Measurements from ENCODE around the gene CDK8.

CDK8 gene

DNA sequence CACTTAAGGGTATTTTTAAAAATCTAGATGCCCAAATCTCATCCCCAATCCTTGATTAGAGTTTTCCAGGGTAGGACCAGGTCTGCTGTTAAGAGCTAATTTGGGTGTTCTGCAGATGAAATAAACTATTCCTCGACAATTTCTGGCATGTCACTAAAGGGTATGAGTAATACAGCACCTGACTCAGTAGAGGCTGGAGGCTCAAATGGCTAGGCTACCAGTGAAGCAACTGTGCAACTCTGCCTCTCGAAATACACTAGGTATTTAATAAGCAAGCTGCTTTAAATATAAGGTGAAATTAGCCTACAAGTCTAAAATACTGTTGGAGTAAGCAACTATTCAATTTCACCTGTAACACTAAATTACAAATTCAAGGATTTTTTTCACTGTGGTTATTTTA, 33.4 kb upstream of the CDK8 start:
- in situ Hi-C loops (cut with MboI; ENCODE audit: low pct_unique_long_range_greater_than_20kb, low sequenced_read_pairs, unreplicated experiment) = no loop called here
- no peak for DNase-seq (ENCODE audit: low spot score)

DNA sequence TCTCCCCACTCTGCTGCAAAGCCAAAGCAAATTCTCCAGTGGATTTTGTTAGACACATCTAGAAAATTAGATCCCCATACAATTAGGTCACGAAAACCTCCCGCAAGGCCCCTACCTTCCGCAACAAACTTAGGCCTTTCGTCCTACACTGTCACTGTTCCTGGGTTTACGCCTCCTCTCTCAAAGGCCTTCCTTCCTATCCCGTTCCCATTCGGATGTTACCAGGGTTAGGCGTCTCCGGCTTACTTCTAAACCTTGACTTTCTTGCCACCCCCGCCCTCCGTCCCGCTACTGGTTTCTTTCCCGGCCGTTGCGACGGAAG, 32.6 kb upstream of the CDK8 start:
- TF ChIP-seq, protein P1, sequence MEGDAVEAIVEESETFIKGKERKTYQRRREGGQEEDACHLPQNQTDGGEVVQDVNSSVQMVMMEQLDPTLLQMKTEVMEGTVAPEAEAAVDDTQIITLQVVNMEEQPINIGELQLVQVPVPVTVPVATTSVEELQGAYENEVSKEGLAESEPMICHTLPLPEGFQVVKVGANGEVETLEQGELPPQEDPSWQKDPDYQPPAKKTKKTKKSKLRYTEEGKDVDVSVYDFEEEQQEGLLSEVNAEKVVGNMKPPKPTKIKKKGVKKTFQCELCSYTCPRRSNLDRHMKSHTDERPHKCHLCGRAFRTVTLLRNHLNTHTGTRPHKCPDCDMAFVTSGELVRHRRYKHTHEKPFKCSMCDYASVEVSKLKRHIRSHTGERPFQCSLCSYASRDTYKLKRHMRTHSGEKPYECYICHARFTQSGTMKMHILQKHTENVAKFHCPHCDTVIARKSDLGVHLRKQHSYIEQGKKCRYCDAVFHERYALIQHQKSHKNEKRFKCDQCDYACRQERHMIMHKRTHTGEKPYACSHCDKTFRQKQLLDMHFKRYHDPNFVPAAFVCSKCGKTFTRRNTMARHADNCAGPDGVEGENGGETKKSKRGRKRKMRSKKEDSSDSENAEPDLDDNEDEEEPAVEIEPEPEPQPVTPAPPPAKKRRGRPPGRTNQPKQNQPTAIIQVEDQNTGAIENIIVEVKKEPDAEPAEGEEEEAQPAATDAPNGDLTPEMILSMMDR (IDR thresholded peaks at IDR 0.05; ENCODE audit: extremely low read depth, insufficient read depth, missing control alignments) = no peak
- in situ Hi-C loops (cut with MboI; ENCODE audit: low pct_unique_long_range_greater_than_20kb, low sequenced_read_pairs, unreplicated experiment) = no loop called here
- no peak for DNase-seq (ENCODE audit: low spot score)

More for the DNA sequence above, 33.4 kb upstream of the CDK8 start:
- TF ChIP-seq, protein P1 (IDR thresholded peaks at IDR 0.05; ENCODE audit: extremely low read depth, insufficient read depth, missing control alignments) = no peak

DNA sequence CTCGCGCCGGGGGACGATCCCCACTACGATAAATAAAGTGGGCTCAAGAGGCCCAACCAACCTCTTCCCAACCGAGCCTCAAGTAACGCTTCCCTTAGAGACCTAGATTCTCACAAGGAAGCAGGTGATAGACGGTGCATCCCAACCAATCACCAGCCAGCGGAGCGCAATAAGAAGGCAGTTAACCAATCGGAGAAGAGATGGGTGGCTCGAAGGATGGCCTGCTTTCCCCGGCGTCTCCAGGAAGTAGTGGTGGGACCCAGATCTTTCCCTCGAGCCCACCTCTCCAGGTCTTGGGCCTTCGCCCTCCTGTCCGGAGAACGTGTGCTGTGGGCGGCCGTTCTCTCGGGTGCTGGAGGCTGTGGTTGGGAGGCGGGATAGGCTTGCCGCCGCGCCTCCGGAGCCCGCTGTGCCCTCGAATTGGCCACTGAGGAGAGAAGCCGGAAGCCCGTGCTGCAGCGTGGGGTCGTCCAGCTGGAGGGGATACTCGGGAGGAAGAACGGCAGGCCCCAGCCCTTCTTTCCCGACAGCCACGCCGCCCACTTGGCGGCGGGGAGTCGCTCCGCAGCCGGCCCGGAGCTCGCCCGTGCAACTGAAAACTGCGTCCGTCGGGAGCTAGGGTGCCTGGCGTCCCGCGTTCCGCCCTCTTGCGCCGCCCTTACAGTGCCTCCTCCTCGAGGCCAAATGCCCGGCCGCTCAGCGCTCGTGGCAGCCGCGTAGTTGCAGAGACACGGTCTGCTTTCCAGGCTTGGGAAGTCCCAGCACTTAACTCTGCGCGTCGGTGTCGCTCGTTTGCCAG, 32.0 kb upstream of the CDK8 start, which contains the start of gene RNF6:
Gene RNF6, minus strand, starts transcription at position 594 of the 799 bp plus-strand sequence. CDS start 2,665 bp downstream, outside the sequence.
- TF ChIP-seq, protein P1 (IDR thresholded peaks at IDR 0.05; ENCODE audit: extremely low read depth, insufficient read depth, missing control alignments) = no peak
- DNase-seq (ENCODE audit: low spot score) = peak; percentile 95
- in situ Hi-C loops (cut with MboI; ENCODE audit: low pct_unique_long_range_greater_than_20kb, low sequenced_read_pairs, unreplicated experiment) = no loop called here

DNA sequence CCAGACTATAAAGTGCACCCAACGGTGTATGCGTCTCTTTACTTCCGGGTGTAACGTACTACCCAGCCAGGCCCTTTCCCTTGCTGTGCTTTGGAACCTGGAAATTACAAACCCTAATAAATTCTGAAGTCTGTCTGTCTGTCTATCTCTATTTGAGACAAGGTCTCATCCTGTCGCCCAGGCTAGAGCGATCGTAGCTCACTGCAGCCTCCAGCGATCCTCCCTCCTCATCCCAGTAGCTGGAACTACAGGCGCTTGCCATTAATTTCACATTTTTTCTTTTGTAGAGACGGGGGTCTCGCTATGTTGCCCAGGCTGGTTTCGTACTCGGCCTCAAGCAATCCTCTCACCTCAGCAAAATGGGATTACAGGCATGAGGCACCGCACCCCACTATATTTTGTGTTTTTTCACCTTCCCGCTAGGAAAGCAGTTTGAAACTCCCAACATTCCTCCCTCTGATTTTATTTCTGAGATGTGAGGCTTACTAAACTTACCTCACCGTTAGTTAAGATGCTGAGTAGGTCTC, 31.3 kb upstream of the CDK8 start:
- TF ChIP-seq, protein P1 (IDR thresholded peaks at IDR 0.05; ENCODE audit: extremely low read depth, insufficient read depth, missing control alignments) = no peak
- in situ Hi-C loops (cut with MboI; ENCODE audit: low pct_unique_long_range_greater_than_20kb, low sequenced_read_pairs, unreplicated experiment) = no loop called here
- DNase-seq (ENCODE audit: low spot score) = no peak

DNA sequence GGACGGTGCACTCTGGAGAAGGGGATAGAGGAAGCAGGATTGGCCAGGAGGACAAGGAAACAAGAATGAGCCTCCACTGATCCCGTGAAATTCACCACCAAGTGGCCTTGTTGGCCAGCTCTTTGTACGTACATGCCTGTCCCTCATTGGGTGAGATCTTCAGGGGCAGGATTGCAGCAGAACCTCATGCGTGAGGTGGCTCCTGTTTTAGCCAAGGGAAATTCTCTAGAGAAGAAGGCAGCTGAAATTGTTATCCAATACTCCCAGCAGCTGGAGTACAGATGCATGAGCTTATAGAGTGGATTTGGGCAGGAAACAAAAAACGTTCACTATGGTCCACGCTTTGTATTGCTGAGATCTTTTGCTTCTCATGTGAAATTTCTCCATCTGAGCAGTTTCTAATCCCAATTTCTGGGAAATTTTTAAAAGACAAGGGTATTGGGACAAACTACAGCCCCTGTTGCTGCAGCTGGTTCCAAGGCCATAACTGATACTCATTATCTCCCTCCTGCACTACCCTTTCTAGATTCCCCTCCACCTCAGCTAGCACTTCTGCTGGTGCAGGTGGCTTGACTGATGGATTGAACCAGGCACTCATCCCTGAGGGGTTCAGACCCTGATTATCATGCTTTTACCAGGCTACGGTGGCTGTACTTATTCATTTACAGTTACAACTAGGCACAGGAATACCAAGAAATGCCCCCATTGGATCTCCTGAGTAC, 27.9 kb upstream of the CDK8 start:
- TF ChIP-seq, protein P1 (IDR thresholded peaks at IDR 0.05; ENCODE audit: extremely low read depth, insufficient read depth, missing control alignments) = no peak
- no peak for DNase-seq (ENCODE audit: low spot score)
- in situ Hi-C loops (cut with MboI; ENCODE audit: low pct_unique_long_range_greater_than_20kb, low sequenced_read_pairs, unreplicated experiment) = no loop called here

DNA sequence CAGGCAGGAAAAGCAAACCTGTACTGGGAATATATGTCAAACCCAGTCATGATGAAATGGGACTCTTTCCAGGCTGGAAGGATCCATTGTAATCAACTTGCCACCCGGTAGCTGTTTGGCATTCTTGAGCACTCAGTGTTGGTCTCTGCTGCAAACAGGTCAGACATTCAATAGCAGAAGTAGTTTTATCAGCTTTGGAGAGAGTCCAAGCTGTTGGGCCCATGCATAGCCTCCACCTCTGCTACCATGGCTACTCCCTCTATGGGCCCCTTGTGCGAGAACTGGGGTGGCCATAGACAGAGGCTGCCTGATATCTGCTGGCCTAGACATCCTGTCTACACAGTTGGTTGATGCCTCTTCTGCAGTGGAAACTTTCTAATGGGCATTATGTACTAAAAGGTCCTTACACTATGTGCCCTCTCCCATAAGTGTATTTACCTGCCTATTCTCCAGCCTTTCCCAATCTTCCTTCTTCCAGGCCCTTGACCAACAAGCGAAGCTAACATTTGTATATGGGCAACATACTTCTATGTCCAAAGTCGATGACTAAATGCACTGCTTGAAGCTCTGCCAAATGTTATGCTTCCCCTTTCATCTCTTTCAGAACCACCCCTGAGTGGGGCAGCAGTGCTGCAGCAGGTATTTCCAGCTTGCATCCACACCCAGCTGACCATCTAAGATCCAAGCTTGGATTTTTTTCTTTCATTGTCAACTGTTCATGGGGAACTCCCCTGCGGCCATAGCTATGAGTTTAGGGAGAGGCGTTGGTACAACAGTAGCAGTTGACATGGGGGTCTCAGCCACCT, 26.6 kb upstream of the CDK8 start:
- no peak for DNase-seq (ENCODE audit: low spot score)
- in situ Hi-C loops (cut with MboI; ENCODE audit: low pct_unique_long_range_greater_than_20kb, low sequenced_read_pairs, unreplicated experiment) = no loop called here
- TF ChIP-seq, protein P1 (IDR thresholded peaks at IDR 0.05; ENCODE audit: extremely low read depth, insufficient read depth, missing control alignments) = no peak
